Smooth muscle cell (in vitro differentiated cells): Measurements from ENCODE around the gene GGCT. TPM values are rescaled to one million over a fixed set of nuclear protein-coding genes. Genes with fewer than 3 reads are reported as not detected.

ENCODE experiments used
- DNase-seq: peaks from one replicate; lab custom pipeline; 2025; ENCODE audit not compliant: unreplicated experiment; lab: John Stamatoyannopoulos, UW
- H2AFZ ChIP-seq: fragments of 200-600 bp; sonication (generic); 2 replicates; pipeline ENCODE4 v1.6.0; 2016; ENCODE audit warnings: antibody characterized with exemption, low read depth, mild to moderate bottlenecking
- H3F3A ChIP-seq: fragments of 200-600 bp; sonication (generic); 2 replicates; pipeline ENCODE4 v1.6.0; 2017; ENCODE audit warnings: antibody characterized with exemption, low read depth
- H3K27ac ChIP-seq: fragments of 200-600 bp; sonication (generic); 2 replicates; pipeline ENCODE4 v1.5.1; 2016; ENCODE audit warnings: low read depth, mild to moderate bottlenecking
- H3K27me3 ChIP-seq: fragments of 200-600 bp; sonication (generic); 2 replicates; pipeline ENCODE4 v1.6.1; 2016; ENCODE audit warnings: low read depth, mild to moderate bottlenecking
- H3K36me3 ChIP-seq: fragments of 200-600 bp; sonication (generic); 2 replicates; pipeline ENCODE4 v1.5.1; 2016; ENCODE audit warnings: low read depth
- H3K4me1 ChIP-seq: fragments of 200-600 bp; sonication (generic); 2 replicates; pipeline ENCODE4 v1.5.1; 2016; ENCODE audit warnings: low read depth
- H3K4me2 ChIP-seq: fragments of 200-600 bp; sonication (generic); 2 replicates; pipeline ENCODE4 v1.6.0; 2016; ENCODE audit warnings: mild to moderate bottlenecking
- H3K4me3 ChIP-seq: fragments of 200-600 bp; sonication (generic); 2 replicates; pipeline ENCODE4 v1.5.1; 2016; ENCODE audit warnings: mild to moderate bottlenecking
- H3K79me2 ChIP-seq: fragments of 200-600 bp; sonication (generic); 2 replicates; pipeline ENCODE4 v1.6.0; 2016; ENCODE audit warnings: low read depth, mild to moderate bottlenecking
- H3K9ac ChIP-seq: fragments of 200-600 bp; sonication (generic); 2 replicates; pipeline ENCODE4 v1.6.0; 2016; ENCODE audit warnings: low read depth
- H3K9me3 ChIP-seq: fragments of 200-600 bp; sonication (generic); replicated peaks from 2 replicates; pipeline ENCODE4 v1.5.1; 2016; ENCODE audit warnings: low read depth
- H4K20me1 ChIP-seq: fragments of 200-600 bp; sonication (generic); 2 replicates; pipeline ENCODE4 v1.6.0; 2016; ENCODE audit warnings: low read depth
- CTCF ChIP-seq: fragments of 200-600 bp; sonication (generic); IDR thresholded peaks from 2 replicates; pipeline ENCODE4 v1.5.1; 2017; ENCODE audit warnings: borderline replicate concordance, mild to moderate bottlenecking, antibody characterized with exemption; ENCODE audit not compliant: insufficient read depth, poor library complexity, severe bottlenecking
- WGBS: methylation state at CpG from one replicate; pipeline ENCODE4 v1.1.7; 2016; ENCODE audit warnings: low lambda C conversion rate; 5-methylcytosine and 5-hydroxymethylcytosine counted together
- polyA plus RNA-seq: library from polyadenylated mRNA; unstranded; fragments of >200 nt; fragmentation: Nextera tagmentation; extraction: Ambion mirVana; gene quantifications from 2 replicates; pipeline ENCODE4 v1.2.1, GENCODE V29; 2016
- total RNA-seq: library from RNA; depleted of rRNA; stranded (reverse); fragments of >200 nt; gene quantifications from 2 replicates; pipeline ENCODE4 v1.2.3, GENCODE V29; 2014

The GGCT gene
- total and polyA plus RNA-seq, 2 experiments from 2014 or later = 36.9 to 53.1 TPM

- no peak for TF ChIP-seq CTCF
- H3K9me3 ChIP-seq = no peaks in the 10 kb centered on the region
- no peaks in the 10 kb centered on the region for H3K36me3 ChIP-seq
- no peak for DNase-seq
- no peak overlapping the region for H2AFZ ChIP-seq
- no peaks in the 10 kb centered on the region for H4K20me1 ChIP-seq
- H3K79me2 ChIP-seq = no peaks in the 10 kb centered on the region
- no peaks in the 10 kb centered on the region for H3F3A ChIP-seq
- H3K27me3 ChIP-seq = no peaks in the 10 kb centered on the region
- no peak overlapping the region for H3K4me2 ChIP-seq
- no peak overlapping the region for H3K4me3 ChIP-seq
- 94% methylated on average over 27 of the region's 27 CpGs for WGBS
- no peaks in the 10 kb centered on the region for H3K4me1 ChIP-seq
- H3K27ac ChIP-seq = no peak overlapping the region
- no peak overlapping the region for H3K9ac ChIP-seq
Observed at GRCh38 chr7:30452280-30452930, 52.2 kb downstream of the GGCT start.

- Histone ChIP-seq H3K79me2 (no peaks in the 10 kb centered on the region), H3K4me3 (no peak overlapping the region), H4K20me1 (no peaks in the 10 kb centered on the region), H3K9ac (no peak overlapping the region), H3K9me3 (no peaks in the 10 kb centered on the region), H3K4me2 (no peak overlapping the region), H2AFZ (no peak overlapping the region), H3K4me1 (no peaks in the 10 kb centered on the region), H3F3A (no peaks in the 10 kb centered on the region), H3K27me3 (no peaks in the 10 kb centered on the region), H3K36me3 (peaks cover 4% of the 10 kb centered on the region), H3K27ac (no peak overlapping the region)
- TF ChIP-seq CTCF = no peak
- DNase-seq = no peak
- WGBS = 94% methylated on average over 29 of the region's 29 CpGs
Observed at GRCh38 chr7:30451539-30452279, 52.9 kb downstream of the GGCT start.

- Histone ChIP-seq H3K4me1 (no peaks in the 10 kb centered on the region), H3K27ac (no peak overlapping the region), H3K27me3 (no peaks in the 10 kb centered on the region), H4K20me1 (no peaks in the 10 kb centered on the region), H2AFZ (no peak overlapping the region), H3K4me2 (no peak overlapping the region), H3K9ac (no peak overlapping the region), H3F3A (no peaks in the 10 kb centered on the region), H3K4me3 (no peak overlapping the region), H3K36me3 (peaks cover 5% of the 10 kb centered on the region), H3K79me2 (no peaks in the 10 kb centered on the region), H3K9me3 (no peaks in the 10 kb centered on the region)
- no peak for DNase-seq
- TF ChIP-seq CTCF = no peak
- WGBS = 95% methylated on average over 21 of the region's 22 CpGs
Observed at GRCh38 chr7:30450983-30451497, 53.6 kb downstream of the GGCT start.
